ENCODE measurements around the gene TMEM167B.

GRCh38 chr1:109040989-109041620 is 49.5 kb upstream of the TMEM167B start:
- no peak for TF ChIP-seq CTCF (IDR thresholded peaks at IDR 0.05)
- no peak for TF ChIP-seq POLR2A (IDR thresholded peaks at IDR 0.05)

Measured in tibial nerve (tissue), 3 donors.